ENCODE results near the gene MRPL12. TPM values are rescaled to one million over a fixed set of nuclear protein-coding genes. Genes with fewer than 3 reads are reported as not detected.

Gene MRPL12
- total RNA-seq, result 10 to 100 TPM; 24.5 to 47.9 (median 39.2) TPM

- Histone ChIP-seq H3K36me3 (peaks cover 20 to 76% (median 71%) of the 10 kb centered on the region in 4 donors), H3K27ac (replicated peaks in 1 of 4) (peak within 1 kb of the TSS; percentile 86 to 97 (median 92)), H3K27me3 (no peaks in the 10 kb centered on the region), H3K4me1 (peaks cover 34 to 39% (median 36%) of the 10 kb centered on the region in 4 donors), H3K4me3 (peak within 1 kb of the TSS; percentile 67 to 87 (median 78)), H3K9me3 (no peaks in the 10 kb centered on the region)
- intact Hi-C loops (cut with DNase I), result no loop called here
- DNase-seq (ENCODE audit: extremely low spot score), result peak; percentile 97
- no peak for TF ChIP-seq EP300 (IDR thresholded peaks at IDR 0.05)
- TF ChIP-seq, protein P1, sequence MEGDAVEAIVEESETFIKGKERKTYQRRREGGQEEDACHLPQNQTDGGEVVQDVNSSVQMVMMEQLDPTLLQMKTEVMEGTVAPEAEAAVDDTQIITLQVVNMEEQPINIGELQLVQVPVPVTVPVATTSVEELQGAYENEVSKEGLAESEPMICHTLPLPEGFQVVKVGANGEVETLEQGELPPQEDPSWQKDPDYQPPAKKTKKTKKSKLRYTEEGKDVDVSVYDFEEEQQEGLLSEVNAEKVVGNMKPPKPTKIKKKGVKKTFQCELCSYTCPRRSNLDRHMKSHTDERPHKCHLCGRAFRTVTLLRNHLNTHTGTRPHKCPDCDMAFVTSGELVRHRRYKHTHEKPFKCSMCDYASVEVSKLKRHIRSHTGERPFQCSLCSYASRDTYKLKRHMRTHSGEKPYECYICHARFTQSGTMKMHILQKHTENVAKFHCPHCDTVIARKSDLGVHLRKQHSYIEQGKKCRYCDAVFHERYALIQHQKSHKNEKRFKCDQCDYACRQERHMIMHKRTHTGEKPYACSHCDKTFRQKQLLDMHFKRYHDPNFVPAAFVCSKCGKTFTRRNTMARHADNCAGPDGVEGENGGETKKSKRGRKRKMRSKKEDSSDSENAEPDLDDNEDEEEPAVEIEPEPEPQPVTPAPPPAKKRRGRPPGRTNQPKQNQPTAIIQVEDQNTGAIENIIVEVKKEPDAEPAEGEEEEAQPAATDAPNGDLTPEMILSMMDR (IDR thresholded peaks at IDR 0.05), result peak; percentile 19 to 38 (median 33)
- peak; percentile 97 to 100 for TF ChIP-seq POLR2AphosphoS5 (IDR thresholded peaks at IDR 0.05)
- TF ChIP-seq POLR2A (IDR thresholded peaks at IDR 0.05; ENCODE audit: low read depth), result peak; percentile 83
- WGBS, result 0% methylated on average over 21 of the region's 102 CpGs
These were observed at the start of gene MRPL12 for GRCh38 chr17:81702934-81703746. TSS of gene MRPL12 (plus strand) at chr17:81703367. CDS start at chr17:81703502, 135 bp downstream.

DNA sequence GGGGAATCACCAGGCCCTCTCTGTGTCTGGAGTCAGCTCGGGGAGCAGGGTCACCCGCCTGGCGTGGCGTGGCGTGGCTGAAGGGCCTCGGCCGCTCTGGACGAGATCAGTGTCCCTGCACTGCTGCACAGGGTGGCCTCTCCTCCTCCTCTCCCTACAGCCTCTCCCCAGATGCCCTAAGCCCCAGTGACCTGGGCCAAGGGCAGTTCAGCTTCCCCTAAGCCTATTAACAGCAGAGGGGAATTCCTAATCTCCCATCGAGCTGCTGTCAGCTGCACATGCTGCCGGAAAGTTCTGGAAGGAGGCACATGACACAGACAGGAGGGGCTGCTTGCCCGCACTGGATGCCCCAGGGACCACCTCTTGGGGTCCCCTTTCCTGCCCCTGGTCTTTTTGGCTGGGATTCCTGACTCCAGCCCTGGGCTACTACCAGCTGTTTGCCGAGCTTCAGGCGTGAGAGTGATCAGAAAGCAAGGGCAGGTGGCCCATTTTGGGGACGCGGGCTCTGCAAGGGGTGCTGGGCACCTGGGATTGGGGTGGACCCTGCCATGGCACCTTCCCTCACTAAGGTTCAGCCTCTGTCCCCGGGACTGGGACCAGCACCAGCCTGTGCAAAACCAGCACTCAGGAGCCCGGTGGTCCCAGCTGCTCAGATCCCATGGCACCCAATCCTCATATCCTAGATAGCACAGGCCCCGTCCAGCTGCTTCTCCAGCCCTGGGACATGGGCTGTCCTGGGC is 47.6 kb upstream of the MRPL12 start:
- Histone ChIP-seq H3K27me3 (peaks cover 0 to 53% (median 6%) of the 10 kb centered on the region in 4 donors), H3K9me3 (no peaks in the 10 kb centered on the region), H3K4me3 (no peak overlapping the region), H3K36me3 (no peaks in the 10 kb centered on the region), H3K27ac (replicated peaks in 1 of 4) (no peak overlapping the region), H3K4me1 (no peaks in the 10 kb centered on the region)
- TF ChIP-seq POLR2AphosphoS5 (IDR thresholded peaks at IDR 0.05), result no peak
- TF ChIP-seq, protein P1 (IDR thresholded peaks at IDR 0.05), result no peak
- no peak for TF ChIP-seq POLR2A (IDR thresholded peaks at IDR 0.05; ENCODE audit: low read depth)
- no peak for TF ChIP-seq EP300 (IDR thresholded peaks at IDR 0.05)
- intact Hi-C loops (cut with DNase I), result no loop called here
- 60% methylated on average over 1 of the region's 18 CpGs for WGBS
- DNase-seq (ENCODE audit: extremely low spot score), result no peak

- intact Hi-C loops (cut with DNase I), result no loop called here
- no peak for TF ChIP-seq POLR2AphosphoS5 (IDR thresholded peaks at IDR 0.05)
- TF ChIP-seq POLR2A (IDR thresholded peaks at IDR 0.05; ENCODE audit: low read depth), result no peak
- TF ChIP-seq EP300 (IDR thresholded peaks at IDR 0.05), result no peak
- TF ChIP-seq, protein P1 (IDR thresholded peaks at IDR 0.05), result no peak
- Histone ChIP-seq H3K4me1 (no peaks in the 10 kb centered on the region), H3K4me3 (no peak within 1 kb of the TSS), H3K27me3 (peaks cover 0 to 46% (median 3%) of the 10 kb centered on the region in 4 donors), H3K27ac (replicated peaks in 1 of 4) (no peak within 1 kb of the TSS), H3K9me3 (no peaks in the 10 kb centered on the region), H3K36me3 (no peaks in the 10 kb centered on the region)
- 84% methylated on average over 10 of the region's 15 CpGs for WGBS
- no peak for DNase-seq (ENCODE audit: extremely low spot score)
These were observed 46.9 kb upstream of the MRPL12 start, which contains the start of gene PDE6G for GRCh38 chr17:81656118-81656743. TSS of gene PDE6G (minus strand) at chr17:81656542. CDS start at chr17:81653305, 3,237 bp downstream.

DNA sequence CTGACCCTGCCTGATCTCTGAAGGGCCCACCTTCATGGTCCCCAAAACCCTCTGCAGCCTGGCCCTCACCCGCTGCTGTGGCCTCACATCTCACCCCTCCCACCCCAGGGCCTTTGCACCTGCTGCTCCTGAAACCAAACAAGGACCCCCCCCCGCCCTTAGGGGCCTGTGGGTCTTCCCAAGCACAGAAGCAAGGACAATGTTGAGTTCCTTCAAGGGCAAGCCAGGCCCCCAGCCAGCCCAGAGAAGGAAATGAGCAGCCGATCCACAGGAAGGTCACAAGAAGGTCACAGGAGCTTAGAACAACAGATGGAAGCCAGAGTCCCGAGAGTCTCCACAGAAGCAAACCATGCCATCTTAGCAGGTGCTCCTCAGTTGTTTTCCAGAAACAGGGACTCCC is 46.3 kb upstream of the MRPL12 start:
- intact Hi-C loops (cut with DNase I), result no loop called here
- Histone ChIP-seq H3K27ac (replicated peaks in 1 of 4) (no peak overlapping the region), H3K27me3 (peaks cover 0 to 40% (median 3%) of the 10 kb centered on the region in 4 donors), H3K4me1 (no peaks in the 10 kb centered on the region), H3K9me3 (no peaks in the 10 kb centered on the region), H3K4me3 (no peak overlapping the region), H3K36me3 (no peaks in the 10 kb centered on the region)
- no peak for DNase-seq (ENCODE audit: extremely low spot score)
- TF ChIP-seq POLR2AphosphoS5 (IDR thresholded peaks at IDR 0.05) (no peak), POLR2A (IDR thresholded peaks at IDR 0.05; ENCODE audit: low read depth) (no peak), EP300 (IDR thresholded peaks at IDR 0.05) (no peak)
- TF ChIP-seq, protein P1 (IDR thresholded peaks at IDR 0.05), result no peak
- 45% methylated on average over 4 of the region's 4 CpGs for WGBS
